Fibroblast of villous mesenchyme (primary cell): ENCODE measurements around the gene HBM. TPM values are rescaled to one million over a fixed set of nuclear protein-coding genes. Genes with fewer than 3 reads are reported as not detected.

Source experiments
- DNase-seq: peaks from one replicate; pipeline ENCODE4 v3.0.0-alpha.2; 2010; ENCODE audit warnings: low read depth
- H3K4me3 ChIP-seq: 2 replicates; pipeline ENCODE4 v1.5.1; 2011; ENCODE audit warnings: low read depth, mild to moderate bottlenecking, low read length
- CTCF ChIP-seq: IDR thresholded peaks from 2 replicates; pipeline ENCODE4 v1.5.1; 2012; ENCODE audit warnings: low read depth, mild to moderate bottlenecking, low read length; ENCODE audit not compliant: insufficient read depth
- total RNA-seq: library from RNA; depleted of rRNA; stranded (reverse); fragments of >200 nt; gene quantifications from 2 replicates; pipeline ENCODE4 v1.2.3, GENCODE V29; 2012

Gene HBM
- total RNA-seq, 1 donor: not detected

GRCh38 chr16:180101-180675 is 14.4 kb downstream of the HBM start, which contains the start of gene HBQ1:
Gene HBQ1 (plus strand): TSS chr16:180459. CDS start chr16:180487, 28 bp downstream.
- peak within 1 kb of the TSS; percentile 50 for H3K4me3 ChIP-seq
- TF ChIP-seq CTCF: peak; percentile 41
- peak; percentile 34 for DNase-seq

- TF ChIP-seq CTCF: no peak
- peak overlapping the region; percentile 50 for H3K4me3 ChIP-seq
- peak; percentile 64 for DNase-seq
These were observed 15.1 kb downstream of the HBM start for GRCh38 chr16:180681-181564.

GRCh38 chr16:181565-182021 is 15.8 kb downstream of the HBM start:
- DNase-seq: no peak
- TF ChIP-seq CTCF: peak; percentile 96
- no peak overlapping the region for H3K4me3 ChIP-seq

- no peak for DNase-seq
- TF ChIP-seq CTCF: no peak
- H3K4me3 ChIP-seq: no peak overlapping the region
These were observed 17.2 kb downstream of the HBM start for GRCh38 chr16:183005-183404.

- no peak for TF ChIP-seq CTCF
- H3K4me3 ChIP-seq: no peak overlapping the region
- no peak for DNase-seq
These were observed 19.4 kb downstream of the HBM start for GRCh38 chr16:185213-185612.

GRCh38 chr16:185691-186090 is 19.9 kb downstream of the HBM start:
- no peak for DNase-seq
- TF ChIP-seq CTCF: no peak

More at GRCh38 chr16:185691-186090, 19.9 kb downstream of the HBM start:
- no peak overlapping the region for H3K4me3 ChIP-seq
